MCF 10A (cell line): Measurements from ENCODE around the gene PNPLA1. TPM values are rescaled to one million over a fixed set of nuclear protein-coding genes. Genes with fewer than 3 reads are reported as not detected.

Experiments
- BruUV-seq: library from RNA; stranded (reverse); fragments of 400-500 nt; replicated peaks from 2 replicates; lab custom pipeline; 2021; lab: Mats Ljungman, UMichigan
- CTCF ChIA-PET: fragments of 300-600 bp; sonication (Branson Sonifier 250); formaldehyde crosslinking; extraction: SDS; loops from one replicate; lab custom pipeline; 2021; ENCODE audit warnings: antibody characterized with exemption, inconsistent platforms; lab: Yijun Ruan, JAX
- POLR2A ChIA-PET: fragments of 300-600, 350-650 bp; sonication (Branson Sonifier 250); formaldehyde crosslinking; extraction: SDS; loops from one replicate; lab custom pipeline; 2020; ENCODE audit warnings: antibody characterized with exemption, inconsistent platforms; lab: Yijun Ruan, JAX
- DNase-seq: peaks from one replicate; pipeline ENCODE4 v3.0.0-alpha.2; 2018; ENCODE audit not compliant: unreplicated experiment
- H3K27ac Mint-ChIP-seq: one replicate; pipeline ENCODE4 v1.8.0; 2022; ENCODE audit warnings: mild to moderate bottlenecking, low read depth, mixed read lengths; ENCODE audit not compliant: unreplicated experiment
- H3K27me3 Mint-ChIP-seq: one replicate; pipeline ENCODE4 v1.8.0; 2022; ENCODE audit warnings: mixed read lengths; ENCODE audit not compliant: insufficient read depth, unreplicated experiment
- H3K36me3 Mint-ChIP-seq: one replicate; pipeline ENCODE4 v1.8.0; 2022; ENCODE audit warnings: mild to moderate bottlenecking, moderate library complexity, mixed read lengths; ENCODE audit not compliant: insufficient read depth, unreplicated experiment
- H3K4me1 Mint-ChIP-seq: one replicate; pipeline ENCODE4 v1.8.0; 2022; ENCODE audit warnings: mixed read lengths; ENCODE audit not compliant: insufficient read depth, unreplicated experiment
- H3K4me3 Mint-ChIP-seq: one replicate; pipeline ENCODE4 v1.8.0; 2022; ENCODE audit warnings: mild to moderate bottlenecking, moderate library complexity, mixed read lengths; ENCODE audit not compliant: unreplicated experiment
- H3K9me3 Mint-ChIP-seq: one replicate; pipeline ENCODE4 v1.8.0; 2022; ENCODE audit warnings: mixed read lengths; ENCODE audit not compliant: unreplicated experiment
- CTCF ChIP-seq: fragments of 200-600 bp; IDR thresholded peaks from one replicate; pipeline ENCODE4 v1.8.0; 2022; ENCODE audit warnings: antibody characterized with exemption, mild to moderate bottlenecking; ENCODE audit not compliant: unreplicated experiment
- intact Hi-C: fragments of 100-400 bp; cut with micrococcal nuclease; formaldehyde crosslinking; loops from 2 replicates; pipeline ENCODE4 v1.14.1; 2022
- total RNA-seq: library from RNA; stranded (reverse); gene quantifications from 2 replicates; pipeline ENCODE4 v1.2.3, GENCODE V29; 2022

The PNPLA1 gene
- total RNA-seq, 1 experiment from 2014 or later = not detected

- no peaks in the 10 kb centered on the region for H3K4me1 Mint-ChIP-seq
- intact Hi-C loops = loop anchor here (1.0 kb wide), 2 partner anchors 58 to 107 kb away; no protein-coding TSS in a partner anchor
- peak; percentile 85 for TF ChIP-seq CTCF
- H3K27ac Mint-ChIP-seq = no peak overlapping the region
- DNase-seq = peak; percentile 94
- H3K9me3 Mint-ChIP-seq = no peaks in the 10 kb centered on the region
- H3K4me3 Mint-ChIP-seq = no peak overlapping the region
- no peaks in the 10 kb centered on the region for H3K36me3 Mint-ChIP-seq
- ChIA-PET CTCF (interaction anchor here (0.5 to 2.4 kb wide), 27 partner anchors 8 to 1971 kb away, joined by 3 to 16 read pairs (median 4); no protein-coding TSS in a partner anchor), POLR2A (interaction anchor here (0.7 kb wide), 1 partner anchor 409 kb away, joined by 3 read pairs; no protein-coding TSS in a partner anchor)
- no TSS peak for BruUV-seq
- no peaks in the 10 kb centered on the region for H3K27me3 Mint-ChIP-seq
Observed at GRCh38 chr6:36302227-36302976, 32.5 kb downstream of the PNPLA1 start.

GRCh38 chr6:36305885-36306284, 36.0 kb downstream of the PNPLA1 start:
- Mint-ChIP-seq H3K27me3 (no peaks in the 10 kb centered on the region), H3K27ac (no peak overlapping the region), H3K4me1 (no peaks in the 10 kb centered on the region), H3K9me3 (no peaks in the 10 kb centered on the region), H3K4me3 (no peak overlapping the region), H3K36me3 (no peaks in the 10 kb centered on the region)
- CTCF ChIA-PET = interaction anchor here (2.0 kb wide), 1 partner anchor 55 kb away, joined by 9 read pairs; no protein-coding TSS in a partner anchor
- DNase-seq = no peak
- no peak for TF ChIP-seq CTCF
- no TSS peak for BruUV-seq
- intact Hi-C loops = no loop called here
- POLR2A ChIA-PET = no interaction called here

- H3K36me3 Mint-ChIP-seq = no peaks in the 10 kb centered on the region
- no peak for DNase-seq
- no TSS peak for BruUV-seq
- H3K27ac Mint-ChIP-seq = no peak overlapping the region
- TF ChIP-seq CTCF = no peak
- H3K27me3 Mint-ChIP-seq = no peaks in the 10 kb centered on the region
- H3K4me3 Mint-ChIP-seq = no peak overlapping the region
- intact Hi-C loops = no loop called here
- no peaks in the 10 kb centered on the region for H3K4me1 Mint-ChIP-seq
- ChIA-PET POLR2A (no interaction called here), CTCF (interaction anchor here (0.6 to 2.0 kb wide), 2 partner anchors 14 to 54 kb away, joined by 3 to 9 read pairs; no protein-coding TSS in a partner anchor)
- no peaks in the 10 kb centered on the region for H3K9me3 Mint-ChIP-seq
Observed at GRCh38 chr6:36306375-36306774, 36.5 kb downstream of the PNPLA1 start.

- no peaks in the 10 kb centered on the region for H3K9me3 Mint-ChIP-seq
- no peak for DNase-seq
- no peaks in the 10 kb centered on the region for H3K4me1 Mint-ChIP-seq
- H3K36me3 Mint-ChIP-seq = no peaks in the 10 kb centered on the region
- ChIA-PET POLR2A (no interaction called here), CTCF (interaction anchor here (1.1 to 1.2 kb wide), 2 partner anchors 19 to 184 kb away, joined by 3 to 4 read pairs; no protein-coding TSS in a partner anchor)
- TF ChIP-seq CTCF = no peak
- intact Hi-C loops = no loop called here
- H3K27me3 Mint-ChIP-seq = no peaks in the 10 kb centered on the region
- BruUV-seq = no TSS peak
- H3K4me3 Mint-ChIP-seq = no peak overlapping the region
- H3K27ac Mint-ChIP-seq = no peak overlapping the region
Observed at GRCh38 chr6:36308514-36308913, 38.7 kb downstream of the PNPLA1 start.
